HEK293 (cell line): Measurements from ENCODE around the gene PDSS2.

Source experiments
- EGR2 ChIP-seq: fragments of 450-650 bp; formaldehyde crosslinking; IDR thresholded peaks from 2 replicates; pipeline ENCODE4 v1.5.1; 2016; ENCODE audit warnings: low read depth, missing biosample characterization, missing genetic modification characterization
- GLIS2 ChIP-seq: fragments of 450-650 bp; formaldehyde crosslinking; IDR thresholded peaks from 2 replicates; pipeline ENCODE4 v1.5.1; 2016; ENCODE audit warnings: missing biosample characterization, missing genetic modification characterization
- TCF7L2 ChIP-seq: IDR thresholded peaks from 2 replicates; pipeline ENCODE4 v1.6.1; 2011; ENCODE audit warnings: low read depth, mild to moderate bottlenecking, inconsistent platforms, low read length, moderate library complexity, borderline replicate concordance
- TSHZ1 ChIP-seq: fragments of 450-650 bp; formaldehyde crosslinking; IDR thresholded peaks from 2 replicates; pipeline ENCODE4 v1.5.1; 2016; ENCODE audit warnings: missing biosample characterization, missing genetic modification characterization, borderline replicate concordance
- ZBTB11 ChIP-seq: fragments of 450-650 bp; formaldehyde crosslinking; conservative IDR thresholded peaks from 2 replicates; pipeline ENCODE4 v1.5.1; 2016; ENCODE audit warnings: low read depth, missing biosample characterization, missing genetic modification characterization
- ZBTB44 ChIP-seq: fragments of 450-650 bp; IDR thresholded peaks from 2 replicates; pipeline ENCODE4 v1.5.1; 2018; ENCODE audit warnings: missing biosample characterization, mild to moderate bottlenecking, missing genetic modification characterization
- ZBTB8A ChIP-seq: fragments of 450-650 bp; formaldehyde crosslinking; IDR thresholded peaks from 2 replicates; pipeline ENCODE4 v1.5.1; 2016; ENCODE audit warnings: missing biosample characterization, missing genetic modification characterization
- ZFHX2 ChIP-seq: fragments of 450-650 bp; formaldehyde crosslinking; conservative IDR thresholded peaks from 2 replicates; pipeline ENCODE4 v1.5.1; 2016; ENCODE audit warnings: missing biosample characterization, missing genetic modification characterization
- ZNF133 ChIP-seq: fragments of 450-650 bp; formaldehyde crosslinking; IDR thresholded peaks from 2 replicates; pipeline ENCODE4 v1.5.1; 2016; ENCODE audit warnings: missing biosample characterization, missing genetic modification characterization
- ZNF146 ChIP-seq: fragments of 450-650 bp; formaldehyde crosslinking; IDR thresholded peaks from 2 replicates; pipeline ENCODE4 v1.5.1; 2016; ENCODE audit warnings: missing biosample characterization, missing genetic modification characterization
- ZNF16 ChIP-seq: fragments of 450-650 bp; formaldehyde crosslinking; IDR thresholded peaks from 2 replicates; pipeline ENCODE4 v1.5.1; 2016; ENCODE audit warnings: low read depth, missing biosample characterization, missing genetic modification characterization
- ZNF2 ChIP-seq: fragments of 450-650 bp; formaldehyde crosslinking; IDR thresholded peaks from 2 replicates; pipeline ENCODE4 v1.5.1; 2016; ENCODE audit warnings: missing biosample characterization, missing genetic modification characterization
- ZNF211 ChIP-seq: fragments of 450-650 bp; formaldehyde crosslinking; IDR thresholded peaks from 2 replicates; pipeline ENCODE4 v1.5.1; 2016; ENCODE audit warnings: low read depth, missing biosample characterization, missing genetic modification characterization
- ZNF223 ChIP-seq: fragments of 450-650 bp; formaldehyde crosslinking; IDR thresholded peaks from 2 replicates; pipeline ENCODE4 v1.5.1; 2016; ENCODE audit warnings: missing biosample characterization, missing genetic modification characterization
- ZNF248 ChIP-seq: fragments of 450-650 bp; formaldehyde crosslinking; IDR thresholded peaks from 2 replicates; pipeline ENCODE4 v1.5.1; 2017; ENCODE audit warnings: missing biosample characterization, missing genetic modification characterization
- ZNF292 ChIP-seq: fragments of 450-650 bp; formaldehyde crosslinking; IDR thresholded peaks from 2 replicates; pipeline ENCODE4 v1.5.1; 2016; ENCODE audit warnings: low read depth, missing biosample characterization, missing genetic modification characterization, borderline replicate concordance
- ZNF350 ChIP-seq: fragments of 450-650 bp; formaldehyde crosslinking; IDR thresholded peaks from 2 replicates; pipeline ENCODE4 v1.5.0; 2017; ENCODE audit warnings: missing biosample characterization, mild to moderate bottlenecking, missing genetic modification characterization
- ZNF398 ChIP-seq: fragments of 450-650 bp; formaldehyde crosslinking; IDR thresholded peaks from 2 replicates; pipeline ENCODE4 v1.5.1; 2017; ENCODE audit warnings: missing biosample characterization, missing genetic modification characterization
- ZNF513 ChIP-seq: fragments of 450-650 bp; IDR thresholded peaks from 2 replicates; pipeline ENCODE4 v1.5.1; 2018; ENCODE audit warnings: missing biosample characterization, missing genetic modification characterization
- ZNF549 ChIP-seq: fragments of 450-650 bp; IDR thresholded peaks from 2 replicates; pipeline ENCODE4 v1.5.1; 2018; ENCODE audit warnings: missing biosample characterization, missing genetic modification characterization, mild to moderate bottlenecking, inconsistent platforms, moderate library complexity
- ZNF571 ChIP-seq: fragments of 450-650 bp; formaldehyde crosslinking; IDR thresholded peaks from 2 replicates; pipeline ENCODE4 v1.5.0; 2017; ENCODE audit warnings: missing biosample characterization, missing genetic modification characterization
- ZNF639 ChIP-seq: fragments of 450-650 bp; formaldehyde crosslinking; IDR thresholded peaks from 2 replicates; pipeline ENCODE4 v1.5.1; 2016; ENCODE audit warnings: missing biosample characterization, missing genetic modification characterization
- ZNF658 ChIP-seq: fragments of 450-650 bp; formaldehyde crosslinking; IDR thresholded peaks from 2 replicates; pipeline ENCODE4; 2016; ENCODE audit warnings: missing biosample characterization, missing genetic modification characterization
- ZNF776 ChIP-seq: fragments of 450-650 bp; formaldehyde crosslinking; IDR thresholded peaks from 2 replicates; pipeline ENCODE4 v1.5.0; 2017; ENCODE audit warnings: missing biosample characterization, missing genetic modification characterization, borderline replicate concordance
- ZSCAN4 ChIP-seq: fragments of 450-650 bp; formaldehyde crosslinking; IDR thresholded peaks from 2 replicates; pipeline ENCODE4 v1.5.1; 2017; ENCODE audit warnings: missing biosample characterization, missing genetic modification characterization

PDSS2 gene

GRCh38 chr6:107152638-107153430, 306.5 kb downstream of the PDSS2 start (continued):
- TF ChIP-seq ZBTB11 = no peak
- no peak for TF ChIP-seq ZNF513
- no peak for TF ChIP-seq ZSCAN4 (tag by site-specific recombination)
- no peak for TF ChIP-seq ZNF398
- no peak for TF ChIP-seq ZNF658
- no peak for TF ChIP-seq ZNF639 (tag by site-specific recombination)
- no peak for TF ChIP-seq ZFHX2 (tag by site-specific recombination)
- no peak for TF ChIP-seq ZNF571 (tag by site-specific recombination)
- no peak for TF ChIP-seq GLIS2 (tag by site-specific recombination)
- no peak for TF ChIP-seq TCF7L2
- no peak for TF ChIP-seq ZNF16 (tag by site-specific recombination)
- TF ChIP-seq ZNF146 (tag by site-specific recombination) = no peak
- no peak for TF ChIP-seq TSHZ1 (tag by site-specific recombination)
- TF ChIP-seq ZBTB44 (tag by site-specific recombination) = peak; percentile 69; the same call in 1 of the 2 replicates
- TF ChIP-seq EGR2 (tag by site-specific recombination) = no peak
- TF ChIP-seq ZNF549 (tag by site-specific recombination) = no peak
- TF ChIP-seq ZNF350 (tag by site-specific recombination) = no peak
- no peak for TF ChIP-seq ZNF292 (tag by site-specific recombination)
- no peak for TF ChIP-seq ZNF2 (tag by site-specific recombination)
- no peak for TF ChIP-seq ZNF776
- no peak for TF ChIP-seq ZNF223 (tag by site-specific recombination)
- no peak for TF ChIP-seq ZNF211 (tag by site-specific recombination)
- no peak for TF ChIP-seq ZNF133
- TF ChIP-seq ZNF248 (tag by site-specific recombination) = no peak
- TF ChIP-seq ZBTB8A = peak; percentile 37; the same call in 1 of the 2 replicates
